Midbrain (tissue), 1 donor: ENCODE data around the gene SLC3A2.
A peak's percentile ranks its signal among the peaks of the same experiment; 100 is the strongest.

Source experiments
- DNase-seq: peaks from one replicate; lab custom pipeline; 2025; lab: John Stamatoyannopoulos, UW

SLC3A2 gene

DNA sequence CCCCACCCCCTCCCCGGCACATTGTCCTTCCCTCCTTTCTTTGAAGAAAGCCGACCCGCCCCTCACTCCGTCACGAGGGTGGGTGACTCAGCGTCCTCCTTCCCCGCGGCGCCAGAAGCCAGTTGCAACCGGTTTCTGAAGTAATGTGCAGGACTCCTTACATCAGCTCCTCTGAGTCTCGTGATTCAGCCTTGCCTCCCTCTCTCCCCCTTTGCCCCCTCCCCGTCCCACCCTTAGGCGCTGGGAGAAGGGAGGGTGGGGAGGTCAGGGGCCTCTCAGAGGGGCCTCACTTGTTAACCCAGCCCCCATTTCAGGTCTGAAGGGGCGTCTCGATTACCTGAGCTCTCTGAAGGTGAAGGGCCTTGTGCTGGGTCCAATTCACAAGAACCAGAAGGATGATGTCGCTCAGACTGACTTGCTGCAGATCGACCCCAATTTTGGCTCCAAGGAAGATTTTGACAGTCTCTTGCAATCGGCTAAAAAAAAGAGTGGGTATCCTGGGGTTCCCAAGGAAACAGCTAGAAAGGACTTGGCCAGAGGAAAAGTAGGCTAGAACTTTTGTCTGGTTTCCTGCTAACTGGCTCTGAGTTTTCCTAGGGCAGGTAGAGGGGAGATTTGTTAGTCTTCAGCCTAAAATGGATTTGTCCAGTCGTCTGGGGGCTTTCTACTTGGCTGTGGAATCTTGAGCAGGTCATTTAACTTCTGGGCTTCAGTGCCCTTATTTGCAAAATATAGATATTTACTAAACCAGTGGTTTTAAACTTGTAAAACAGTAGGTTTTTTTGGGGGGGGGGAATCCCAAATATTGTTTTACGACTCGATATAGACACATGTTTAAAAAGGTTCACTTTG is 1.1 kb downstream of the SLC3A2 start:
- DNase-seq, result peak; percentile 85

DNA sequence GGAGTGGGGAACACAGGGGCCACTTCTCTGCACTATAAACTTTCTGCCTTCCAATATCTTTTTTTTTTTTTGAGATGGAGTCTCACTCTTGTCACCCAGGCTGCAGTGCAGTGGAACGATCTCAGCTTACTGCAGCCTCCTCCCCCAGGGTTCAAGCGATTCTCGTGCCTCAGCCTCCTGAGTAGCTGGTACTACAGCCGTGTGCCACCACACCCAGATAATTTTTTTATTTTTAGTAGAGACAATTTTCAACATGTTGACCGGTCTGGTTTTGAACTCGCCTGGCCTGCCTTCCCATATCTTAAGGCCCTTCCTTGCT is 1.7 kb downstream of the SLC3A2 start:
- DNase-seq, result no peak

DNA sequence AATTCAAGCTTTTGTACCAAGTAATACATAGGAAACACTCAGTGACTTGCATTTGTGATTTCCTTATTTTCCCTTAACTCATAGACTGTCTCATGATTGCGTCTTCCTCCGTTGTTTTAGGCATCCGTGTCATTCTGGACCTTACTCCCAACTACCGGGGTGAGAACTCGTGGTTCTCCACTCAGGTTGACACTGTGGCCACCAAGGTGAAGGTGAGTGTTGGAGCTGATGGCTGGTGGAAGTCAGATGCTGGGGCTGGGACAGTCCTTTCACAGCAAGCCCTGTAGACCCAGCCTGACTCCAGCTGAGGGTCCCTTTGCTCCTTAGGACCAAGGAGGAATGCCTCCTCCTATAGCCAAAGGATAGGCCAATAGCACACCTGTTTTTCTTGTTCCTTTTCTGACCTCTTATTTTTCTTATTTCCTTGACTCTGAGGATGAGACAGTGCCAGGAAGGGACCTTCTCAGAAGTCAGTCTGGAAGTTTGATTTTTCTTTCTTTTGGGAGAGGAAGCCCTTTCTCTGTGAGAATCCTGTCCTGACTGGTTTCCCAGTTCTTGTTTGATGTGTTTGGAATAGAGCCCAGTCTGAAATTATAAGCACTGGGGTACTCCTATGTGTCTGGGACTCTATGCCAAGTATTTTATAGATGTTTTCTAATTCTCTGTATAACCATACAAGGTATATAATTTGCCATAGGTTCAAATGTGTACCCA is 2.2 kb downstream of the SLC3A2 start:
- DNase-seq, result no peak

DNA sequence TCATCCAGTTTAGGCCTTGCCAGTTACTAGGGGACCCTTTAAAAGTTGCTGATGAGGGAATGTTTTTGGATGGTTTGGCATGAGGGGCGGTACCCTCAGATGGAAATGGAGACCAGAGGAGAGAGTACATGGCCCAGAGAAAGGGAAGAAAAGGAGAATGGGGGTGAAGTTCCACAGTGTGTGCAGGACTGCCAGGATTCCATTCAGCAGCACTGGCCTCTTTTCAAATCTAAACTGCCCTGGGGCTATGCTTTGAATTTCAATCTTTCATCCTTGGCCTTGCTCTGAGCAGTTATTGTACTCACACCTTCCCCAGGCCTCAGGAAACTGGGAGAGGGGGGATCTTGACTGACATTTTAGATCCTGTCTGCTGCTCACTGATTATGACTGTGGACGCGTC is 3.0 kb downstream of the SLC3A2 start:
- DNase-seq, result peak; percentile 39

DNA sequence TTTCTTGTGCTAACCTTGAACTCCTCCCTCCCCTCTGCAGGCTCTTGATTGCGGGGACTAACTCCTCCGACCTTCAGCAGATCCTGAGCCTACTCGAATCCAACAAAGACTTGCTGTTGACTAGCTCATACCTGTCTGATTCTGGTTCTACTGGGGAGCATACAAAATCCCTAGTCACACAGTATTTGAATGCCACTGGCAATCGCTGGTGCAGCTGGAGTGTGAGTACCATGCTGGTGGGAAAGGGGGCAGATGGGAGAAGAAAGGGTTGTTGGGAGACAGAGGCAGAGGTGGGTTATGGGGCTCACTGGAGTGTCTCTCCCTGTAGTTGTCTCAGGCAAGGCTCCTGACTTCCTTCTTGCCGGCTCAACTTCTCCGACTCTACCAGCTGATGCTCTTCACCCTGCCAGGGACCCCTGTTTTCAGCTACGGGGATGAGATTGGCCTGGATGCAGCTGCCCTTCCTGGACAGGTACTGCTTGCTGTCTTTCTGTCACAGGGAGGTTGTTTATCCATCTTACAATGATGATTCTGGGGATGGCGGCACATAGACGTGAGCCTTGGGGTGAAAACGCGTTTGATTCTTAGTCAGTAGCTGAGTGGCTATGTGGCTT is 4.5 kb downstream of the SLC3A2 start:
- DNase-seq, result no peak

DNA sequence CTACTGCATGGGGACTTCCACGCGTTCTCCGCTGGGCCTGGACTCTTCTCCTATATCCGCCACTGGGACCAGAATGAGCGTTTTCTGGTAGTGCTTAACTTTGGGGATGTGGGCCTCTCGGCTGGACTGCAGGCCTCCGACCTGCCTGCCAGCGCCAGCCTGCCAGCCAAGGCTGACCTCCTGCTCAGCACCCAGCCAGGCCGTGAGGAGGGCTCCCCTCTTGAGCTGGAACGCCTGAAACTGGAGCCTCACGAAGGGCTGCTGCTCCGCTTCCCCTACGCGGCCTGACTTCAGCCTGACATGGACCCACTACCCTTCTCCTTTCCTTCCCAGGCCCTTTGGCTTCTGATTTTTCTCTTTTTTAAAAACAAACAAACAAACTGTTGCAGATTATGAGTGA is 7.7 kb downstream of the SLC3A2 start:
- no peak for DNase-seq

DNA sequence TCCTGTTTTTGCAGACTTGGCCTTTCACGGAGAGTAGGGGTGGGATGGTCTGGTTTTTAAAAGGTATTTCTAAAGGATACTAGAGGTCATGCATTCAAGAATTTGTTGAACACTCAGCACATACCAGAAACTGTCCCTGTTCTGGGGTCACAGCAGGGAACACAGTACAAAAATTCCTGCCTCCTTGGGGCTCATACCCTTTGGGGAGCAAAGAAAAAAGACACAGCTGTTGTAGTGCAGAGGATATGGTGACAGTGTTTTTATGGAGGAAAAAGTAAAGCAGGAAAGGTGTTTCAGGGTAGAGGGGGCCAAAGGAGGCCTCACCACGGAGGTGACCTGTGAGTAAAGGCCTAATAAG is 8.4 kb downstream of the SLC3A2 start:
- DNase-seq, result no peak

DNA sequence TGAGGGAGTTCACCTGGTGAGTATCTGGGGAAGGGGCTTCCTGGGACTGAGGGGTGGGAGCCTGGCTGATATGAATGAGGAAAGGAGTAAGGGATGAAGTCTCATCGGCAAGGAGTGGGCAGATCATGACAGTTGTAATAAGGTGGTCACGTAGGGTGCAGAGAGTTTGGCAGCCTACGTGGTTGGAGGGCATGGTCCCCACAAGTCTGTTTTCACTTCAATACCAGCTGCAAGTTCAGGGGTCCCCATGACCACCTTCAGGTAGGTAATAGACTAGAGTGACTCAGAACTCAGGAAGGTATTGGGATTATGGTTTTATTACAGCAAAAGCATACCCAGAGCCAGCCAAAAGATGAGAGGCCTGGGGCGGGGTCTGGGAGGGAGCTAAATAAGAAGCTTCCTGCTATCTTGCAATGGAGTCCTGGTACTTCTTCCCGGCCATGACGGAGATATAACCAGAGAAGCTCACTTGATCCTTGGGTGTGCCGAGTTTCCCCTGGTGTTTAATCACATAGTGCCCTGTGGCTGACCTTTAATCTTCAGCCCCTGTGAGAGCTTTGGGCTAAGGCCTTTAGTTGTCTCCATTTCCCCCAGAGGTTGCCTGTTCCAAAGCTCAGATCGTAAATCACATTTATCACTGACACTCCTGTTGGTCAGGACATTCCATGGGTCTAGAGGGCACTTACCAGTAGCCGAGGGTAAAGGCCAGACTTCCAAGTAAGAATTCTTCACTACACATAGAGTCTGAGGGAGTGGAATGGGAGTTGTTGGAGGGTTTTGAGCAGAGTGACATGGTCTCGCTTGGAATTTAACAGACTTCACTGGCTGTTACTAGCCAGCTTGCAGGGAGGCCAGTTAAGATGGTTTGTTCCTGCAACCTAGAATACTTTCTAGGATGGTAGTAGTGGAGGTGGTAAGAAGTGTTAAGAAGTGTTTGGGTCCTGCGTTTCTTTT is 9.1 kb downstream of the SLC3A2 start:
- DNase-seq, result no peak

DNA sequence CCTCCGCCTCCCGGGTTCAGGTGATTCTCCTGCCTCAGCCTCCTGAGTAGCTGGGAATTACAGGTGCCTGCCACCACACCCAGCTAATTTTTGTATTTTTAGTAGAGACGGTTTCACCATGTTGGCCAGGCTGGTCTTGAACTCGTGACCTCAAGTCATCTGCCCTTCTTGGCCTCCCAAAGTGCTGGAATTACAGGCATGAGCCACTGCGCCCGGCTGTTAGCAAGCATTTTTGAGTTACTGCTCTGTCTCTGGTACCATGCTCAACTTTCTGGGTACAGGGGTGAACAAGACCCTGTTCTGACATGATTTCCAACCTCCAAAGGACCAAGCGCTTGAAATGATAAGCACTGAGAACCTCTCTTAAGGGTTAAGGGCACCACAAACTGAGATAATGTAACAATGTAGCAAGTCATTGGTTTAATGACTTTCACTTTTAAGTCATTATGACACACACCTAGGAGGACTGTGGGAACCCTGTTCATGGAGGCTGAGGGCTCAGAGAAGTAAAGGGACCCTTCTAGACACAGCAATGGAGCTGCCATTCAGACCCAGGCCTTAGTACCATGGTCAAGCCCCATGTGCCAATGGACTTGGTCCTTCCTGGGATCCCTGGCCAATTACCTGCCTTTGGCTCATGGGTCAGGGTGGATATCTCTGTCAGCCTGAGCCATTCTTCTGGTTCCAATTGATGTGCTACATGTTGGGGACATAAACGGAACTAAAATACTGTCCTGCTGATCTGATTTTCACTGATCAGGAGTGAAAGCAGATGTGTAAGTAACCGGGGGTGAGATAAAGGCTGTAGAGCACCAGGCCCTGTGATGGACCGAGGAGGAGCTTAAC is 11.6 kb downstream of the SLC3A2 start:
- no peak for DNase-seq

DNA sequence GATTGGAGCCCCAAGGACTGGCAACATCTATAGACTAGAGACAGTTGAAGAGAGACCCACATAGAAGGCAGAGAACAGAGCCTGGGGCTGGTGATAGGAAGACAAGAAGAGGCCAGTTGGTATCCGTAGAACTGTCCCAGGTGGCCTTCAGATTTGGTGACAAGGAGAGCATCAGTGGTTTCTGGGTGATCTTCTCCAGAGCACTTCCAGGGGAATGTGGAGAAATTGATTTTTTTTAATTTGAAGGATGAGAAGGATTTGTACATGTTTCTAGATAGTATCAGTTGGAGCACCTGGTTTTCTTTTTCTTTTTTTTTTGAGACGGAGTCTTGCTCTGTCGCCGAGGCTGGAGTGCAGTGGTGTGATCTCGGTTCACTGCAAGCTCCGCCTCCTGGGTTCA is 14.8 kb downstream of the SLC3A2 start:
- DNase-seq, result no peak

DNA sequence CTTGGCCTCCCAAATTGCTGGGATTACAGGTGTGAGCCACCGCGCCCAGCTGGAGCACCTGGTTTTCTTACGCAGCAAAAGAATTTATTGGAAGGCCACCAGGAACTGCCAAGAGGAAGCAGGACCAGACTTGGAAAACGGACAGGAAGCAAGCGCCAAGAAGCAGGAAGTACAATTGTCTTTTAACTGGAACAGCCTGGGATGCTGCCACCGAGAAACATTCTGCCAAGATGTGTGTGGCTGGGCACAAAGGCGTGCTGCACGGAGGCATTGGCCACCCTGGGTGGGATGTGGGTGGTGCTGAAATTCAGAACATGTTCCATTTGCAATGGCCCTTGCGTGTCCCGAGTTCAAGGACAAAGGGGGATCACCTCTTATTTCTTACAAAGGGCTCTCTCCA is 15.4 kb downstream of the SLC3A2 start:
- DNase-seq, result peak; percentile 18

DNA sequence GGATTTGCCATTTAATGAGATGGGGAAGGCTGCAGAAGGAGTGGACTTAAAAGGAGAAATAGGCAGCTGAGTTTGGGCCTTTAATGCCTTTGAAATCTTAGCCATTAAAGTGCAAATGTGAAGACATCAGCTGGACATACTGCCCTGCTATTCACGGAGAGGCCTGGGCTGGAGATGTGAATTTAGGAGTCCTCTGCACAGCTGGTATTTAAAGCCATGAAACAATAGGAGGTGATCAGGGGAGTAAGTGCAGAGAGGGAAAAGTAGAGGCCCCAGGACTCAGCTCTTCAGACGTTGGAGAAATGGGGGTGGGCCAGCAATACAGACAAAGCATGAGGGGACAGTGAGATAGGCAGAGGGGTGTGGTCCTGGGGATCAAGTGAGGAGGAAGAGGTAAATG is 16.6 kb downstream of the SLC3A2 start:
- no peak for DNase-seq

DNA sequence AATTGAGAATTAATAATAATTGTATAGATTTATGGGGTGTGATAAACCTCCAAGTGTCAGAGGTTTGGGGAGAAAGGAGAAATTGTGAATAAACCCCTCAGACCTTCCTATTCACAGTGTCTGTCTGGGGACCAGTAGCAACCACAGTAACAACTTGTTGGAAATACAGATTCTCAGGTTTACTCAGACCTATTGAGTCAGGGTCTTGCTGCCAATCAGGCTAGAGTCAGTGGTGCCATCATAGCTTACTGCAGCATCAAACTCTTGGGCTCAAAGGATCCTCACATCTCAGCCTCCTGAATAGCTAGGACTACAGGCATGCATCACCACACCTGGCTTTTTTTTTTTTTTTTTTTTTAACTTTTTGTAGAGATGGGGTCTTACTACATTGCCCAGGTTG is 17.3 kb downstream of the SLC3A2 start:
- DNase-seq, result no peak

DNA sequence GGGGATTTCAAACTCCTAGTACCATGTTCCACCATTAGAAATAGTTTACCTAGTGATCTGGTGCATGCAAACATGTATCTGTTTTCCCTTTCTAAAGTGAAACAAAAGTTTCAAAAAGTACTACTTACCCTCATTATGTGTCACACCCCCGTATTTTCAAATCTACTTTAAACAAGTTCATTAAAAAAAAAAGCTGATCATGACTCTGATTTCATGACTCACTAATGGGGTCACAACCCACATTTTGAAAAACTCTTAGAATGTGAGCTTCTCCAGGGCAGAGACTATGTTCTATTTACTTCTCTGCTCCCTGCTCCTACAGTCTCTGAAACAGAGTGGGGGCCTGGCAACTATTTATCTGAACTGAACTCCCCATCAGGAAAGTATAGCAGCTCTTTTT is 22.2 kb downstream of the SLC3A2 start:
- DNase-seq, result no peak

DNA sequence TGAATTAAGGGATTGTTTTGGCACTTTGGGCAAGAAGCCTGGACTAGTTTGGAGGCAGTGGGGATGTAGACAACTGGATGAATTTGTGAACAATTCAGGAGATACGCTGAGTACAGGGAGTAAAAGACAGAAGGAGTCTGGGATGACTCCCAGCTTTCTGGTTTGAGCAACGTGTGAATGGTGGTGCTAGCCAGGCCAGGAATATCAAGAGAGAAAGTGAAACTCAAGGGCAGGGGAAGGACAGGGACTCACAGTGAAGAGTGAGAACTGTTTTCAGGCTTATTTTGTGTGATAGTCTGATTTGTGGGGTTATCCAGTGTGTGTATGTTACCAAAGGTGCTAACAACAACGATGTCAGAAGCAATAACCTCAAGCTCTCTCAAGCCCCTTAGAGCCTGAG is 24.6 kb downstream of the SLC3A2 start:
- no peak for DNase-seq

DNA sequence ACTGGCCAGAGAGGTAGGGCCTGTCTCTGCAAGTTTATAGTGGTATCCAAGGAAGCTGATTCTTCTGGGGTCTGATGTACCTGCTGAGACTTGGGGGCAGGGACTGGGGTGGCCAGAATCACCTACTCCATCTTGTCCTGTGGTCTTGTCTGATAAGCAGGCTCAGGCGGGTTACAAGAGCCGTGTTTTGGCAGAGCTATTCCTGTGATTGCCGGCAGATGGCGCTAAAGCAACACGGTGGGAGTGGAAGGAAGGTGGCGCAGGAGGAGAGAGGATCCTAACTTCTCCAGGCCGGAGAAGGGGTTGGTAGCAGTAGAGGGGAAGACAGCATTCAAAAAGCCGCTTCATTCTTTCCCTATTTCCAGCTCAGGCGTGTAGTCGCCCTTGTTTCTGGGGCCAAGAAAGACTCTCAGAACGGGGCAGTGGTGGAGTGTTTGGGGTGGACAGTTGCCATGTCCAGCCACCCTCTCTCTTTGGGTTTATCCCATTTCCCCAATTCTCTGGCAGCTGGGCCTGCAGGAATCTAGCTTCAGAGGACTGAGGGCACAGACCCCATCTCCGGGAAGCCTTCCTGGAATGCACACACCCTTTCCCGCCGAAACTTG is 25.3 kb downstream of the SLC3A2 start:
- DNase-seq, result peak; percentile 86

DNA sequence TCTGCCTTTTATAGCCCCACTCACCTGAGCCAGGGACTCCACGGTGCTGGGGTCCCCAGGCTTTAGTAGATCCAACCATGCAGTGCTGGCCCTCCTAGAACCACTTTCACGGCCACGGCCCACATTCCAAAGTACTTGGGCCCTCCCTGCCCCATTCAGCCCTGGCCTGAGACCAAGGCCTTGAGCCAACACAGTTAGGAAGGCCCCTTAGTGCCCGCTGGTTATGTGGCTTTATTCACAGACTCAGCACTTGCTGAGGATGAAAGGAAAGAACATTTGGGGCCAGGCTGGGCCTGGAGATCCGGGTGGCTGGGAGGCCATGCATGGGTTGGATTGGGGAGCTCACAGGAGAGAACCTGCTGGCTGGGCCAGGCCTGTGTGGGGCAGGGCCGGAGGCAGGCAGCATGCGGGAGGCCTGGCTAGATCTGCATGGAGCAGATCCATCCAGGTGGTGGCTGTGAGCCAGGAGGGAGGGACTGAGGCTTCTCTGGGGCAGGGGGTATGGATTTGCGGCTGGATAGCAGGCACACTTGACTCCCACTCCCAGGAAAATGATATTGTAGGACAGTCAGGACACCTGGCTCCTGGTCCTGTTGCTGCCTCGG is 27.9 kb downstream of the SLC3A2 start:
- DNase-seq, result no peak

DNA sequence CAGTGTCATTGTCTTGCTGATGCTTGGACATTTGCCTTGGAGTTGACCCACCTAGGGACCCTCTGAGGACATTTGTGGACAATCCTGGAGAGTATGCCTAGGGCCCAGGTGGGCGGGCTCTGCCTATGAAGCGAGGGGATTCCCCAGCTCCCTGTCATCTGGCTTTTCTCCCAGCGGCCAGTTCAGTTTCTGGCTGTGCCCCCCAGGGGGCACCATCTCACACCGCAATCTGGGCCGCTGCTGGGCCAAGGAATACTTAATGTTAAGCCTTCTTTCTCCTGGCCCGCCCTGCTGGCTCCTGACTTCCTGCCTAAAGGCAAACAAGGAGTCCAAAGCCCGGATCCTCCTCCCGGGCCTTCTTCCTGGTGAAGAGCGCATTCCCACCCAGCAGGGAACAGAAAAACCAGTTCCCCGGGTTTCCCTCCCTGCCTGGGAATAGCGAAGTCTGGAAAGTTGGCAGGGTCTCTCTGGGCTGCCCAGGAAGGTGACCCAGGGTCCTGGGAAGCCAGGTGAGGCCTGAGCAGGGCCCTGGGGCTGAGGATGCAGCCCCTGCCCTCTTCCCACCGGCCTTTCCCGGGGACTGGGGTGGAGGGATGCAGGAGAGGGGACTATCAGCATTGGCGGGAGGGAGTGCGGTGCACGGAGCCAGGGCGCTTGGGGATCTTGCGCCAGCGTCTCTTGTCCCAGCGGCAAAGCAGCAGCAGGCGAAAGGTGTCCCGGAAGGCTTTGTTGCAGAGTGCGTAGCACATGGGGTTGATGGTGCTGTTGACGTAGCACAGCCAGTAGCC is 28.6 kb downstream of the SLC3A2 start:
- peak; percentile 20 for DNase-seq

DNA sequence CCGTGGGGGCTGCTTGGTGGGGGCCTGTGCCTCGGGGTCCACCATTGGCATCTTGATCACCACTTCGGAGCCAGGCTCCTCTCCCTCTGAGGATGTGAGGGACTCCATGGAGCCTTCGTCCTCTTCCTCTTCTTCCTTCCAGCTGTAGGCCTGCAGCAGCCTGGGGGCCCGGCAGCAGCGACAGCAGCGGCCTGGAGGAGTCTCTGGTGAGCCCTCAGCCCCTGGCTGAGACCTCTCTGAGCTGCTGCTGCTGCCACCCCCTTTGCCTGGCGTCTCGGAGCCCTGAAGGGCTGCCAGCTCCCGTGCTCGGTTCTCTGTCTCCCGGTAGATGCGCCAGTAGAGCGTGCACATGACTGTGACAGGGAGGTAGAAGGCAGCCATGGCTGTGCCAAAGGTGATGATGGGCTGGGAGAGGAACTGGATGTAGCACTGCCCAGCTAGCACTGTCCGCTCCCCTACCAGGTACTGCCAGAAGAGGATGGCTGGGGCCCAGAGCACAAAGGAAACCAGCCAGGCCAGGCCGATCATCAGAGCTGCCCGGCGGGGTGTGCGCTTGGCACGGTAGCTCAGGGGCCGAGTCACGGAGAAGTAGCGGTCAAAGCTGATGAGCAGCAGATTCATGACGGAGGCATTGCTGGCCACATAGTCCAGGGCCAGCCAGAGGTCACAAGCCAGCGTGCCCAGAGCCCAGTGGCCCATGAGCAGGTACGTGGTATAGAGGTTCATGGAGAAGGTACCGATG is 29.6 kb downstream of the SLC3A2 start:
- no peak for DNase-seq
